ENCODE results near the gene BRD1.
A peak's percentile ranks its signal among the peaks of the same experiment; 100 is the strongest.

BRD1 gene

GRCh38 chr22:49847751-49848689 is 20.3 kb upstream of the BRD1 start:
- Mint-ChIP-seq H3K4me1 (peaks cover 14% of the 10 kb centered on the region), H3K27ac (no peak overlapping the region), H3K27me3 (peaks cover 67% of the 10 kb centered on the region), H3K9me3 (no peaks in the 10 kb centered on the region), H3K36me3 (no peaks in the 10 kb centered on the region), H3K4me3 (peak overlapping the region; percentile 47)
- no peak for ATAC-seq

DNA sequence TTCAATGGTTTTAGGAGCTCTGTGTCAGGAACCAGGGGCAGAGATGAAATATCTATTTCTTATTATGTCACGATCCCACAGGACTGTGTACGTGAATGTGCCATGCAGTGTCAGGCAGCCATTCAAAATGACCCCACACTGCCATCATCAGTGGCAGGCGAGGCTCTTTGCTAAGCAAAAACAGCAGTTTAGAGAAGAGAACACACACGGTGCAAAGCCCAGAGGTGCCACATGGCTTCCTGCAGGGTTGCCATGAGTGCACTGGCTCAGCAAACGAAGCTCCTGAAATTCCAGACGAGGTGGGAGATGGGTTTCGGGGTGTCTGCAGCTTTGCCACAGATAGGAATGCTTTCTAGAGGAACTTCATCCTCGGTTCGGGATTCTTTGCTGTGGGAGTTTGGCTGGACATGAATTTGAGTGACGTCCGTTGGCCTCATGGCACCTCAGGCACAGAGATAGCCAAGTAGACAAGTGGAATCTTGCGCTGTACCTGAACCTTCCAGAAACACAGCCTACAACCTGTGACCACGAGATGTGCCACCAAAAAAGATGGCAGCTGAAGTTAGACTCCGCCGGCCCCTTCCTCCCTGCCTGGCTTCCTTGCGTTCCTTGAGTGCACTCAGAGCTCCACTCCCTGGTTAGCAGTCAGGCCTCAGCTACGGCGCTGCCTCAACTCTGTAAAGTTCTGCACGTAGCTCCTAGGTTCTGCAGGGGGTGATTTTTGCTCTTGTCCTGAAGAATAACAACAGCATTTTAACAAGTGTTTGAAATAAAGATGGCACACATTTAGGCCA is 18.2 kb upstream of the BRD1 start:
- Mint-ChIP-seq H3K27ac (no peak overlapping the region), H3K4me1 (peaks cover 8% of the 10 kb centered on the region), H3K27me3 (peaks cover 55% of the 10 kb centered on the region), H3K36me3 (no peaks in the 10 kb centered on the region), H3K4me3 (no peak overlapping the region), H3K9me3 (no peaks in the 10 kb centered on the region)
- no peak for ATAC-seq

DNA sequence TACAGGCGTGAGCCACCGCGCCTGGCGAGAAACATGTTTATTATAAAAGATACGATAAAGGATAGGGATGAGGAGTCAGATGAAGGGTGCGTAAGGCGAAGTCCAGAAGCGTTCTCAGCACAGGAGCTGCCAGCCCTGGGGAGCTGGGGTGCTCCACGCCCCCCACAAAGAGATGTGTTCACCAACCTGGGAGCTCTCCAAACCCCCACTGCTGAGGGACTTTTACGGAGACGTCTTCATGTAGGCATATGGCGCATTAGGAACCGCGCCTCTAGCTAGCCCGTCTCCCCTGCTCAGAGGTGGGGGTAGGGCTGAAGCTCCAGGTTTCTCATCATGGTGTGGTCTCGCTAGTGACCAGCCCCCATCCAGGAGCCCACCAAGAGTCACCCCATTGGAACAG is 17.6 kb upstream of the BRD1 start:
- Mint-ChIP-seq H3K27me3 (peaks cover 48% of the 10 kb centered on the region), H3K4me3 (no peak overlapping the region), H3K27ac (no peak overlapping the region), H3K9me3 (no peaks in the 10 kb centered on the region), H3K36me3 (no peaks in the 10 kb centered on the region), H3K4me1 (peaks cover 7% of the 10 kb centered on the region)
- ATAC-seq, result no peak

GRCh38 chr22:49838771-49839717 is 11.4 kb upstream of the BRD1 start:
- ATAC-seq, result peak; percentile 91
- Mint-ChIP-seq H3K27me3 (peaks cover 12% of the 10 kb centered on the region), H3K9me3 (no peaks in the 10 kb centered on the region), H3K4me1 (peaks cover 12% of the 10 kb centered on the region), H3K36me3 (no peaks in the 10 kb centered on the region), H3K4me3 (peak overlapping the region; percentile 72), H3K27ac (peak overlapping the region; percentile 76)

GRCh38 chr22:49833340-49834007 is 5.8 kb upstream of the BRD1 start:
- H3K36me3 Mint-ChIP-seq, result no peaks in the 10 kb centered on the region
- peaks cover 17% of the 10 kb centered on the region for H3K4me1 Mint-ChIP-seq
- no peaks in the 10 kb centered on the region for H3K9me3 Mint-ChIP-seq
- H3K27ac Mint-ChIP-seq, result no peak overlapping the region
- peaks cover 12% of the 10 kb centered on the region for H3K27me3 Mint-ChIP-seq
- no peak for ATAC-seq
- no peak overlapping the region for H3K4me3 Mint-ChIP-seq

DNA sequence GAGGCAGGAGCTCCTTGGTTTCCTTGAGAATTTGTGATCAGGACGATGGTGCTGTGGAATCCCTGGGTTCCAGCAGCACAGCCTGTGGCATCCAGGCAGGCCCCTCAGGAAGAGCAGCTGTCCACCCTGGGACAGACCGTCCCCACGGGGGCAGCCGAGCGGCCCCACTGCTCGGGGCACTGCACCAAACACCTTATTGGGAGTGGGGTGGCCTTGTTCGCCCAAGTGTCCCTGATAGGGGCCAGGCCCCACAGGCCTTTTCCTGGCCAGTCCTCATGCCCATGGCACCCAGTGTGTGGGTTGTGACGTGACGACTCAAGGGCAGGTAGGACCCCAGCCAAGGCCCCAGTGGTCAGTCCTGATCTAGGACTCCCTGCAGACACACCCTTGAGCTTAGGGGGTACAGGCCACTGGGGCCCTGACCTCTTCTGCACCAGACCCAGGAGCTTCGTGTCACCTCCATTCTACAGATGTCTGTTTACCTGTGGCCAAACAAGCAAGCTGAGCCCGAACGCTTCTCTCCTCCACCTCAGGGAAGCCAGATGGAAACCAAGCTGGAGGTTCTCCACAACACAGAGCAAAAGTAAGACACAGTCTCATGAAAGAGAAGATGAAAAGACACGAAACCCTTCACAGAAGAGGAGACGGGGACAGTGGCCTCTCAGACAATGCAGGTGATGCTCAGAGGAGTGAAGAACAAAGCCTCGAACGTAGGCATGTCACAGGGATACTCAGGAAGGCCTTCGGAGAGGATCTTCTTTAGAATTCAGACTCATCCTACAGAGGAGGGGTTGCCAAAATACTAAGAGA is 1.6 kb upstream of the BRD1 start:
- Mint-ChIP-seq H3K9me3 (no peaks in the 10 kb centered on the region), H3K4me3 (peak overlapping the region; percentile 34), H3K36me3 (peaks cover 6% of the 10 kb centered on the region), H3K27ac (peak overlapping the region; percentile 84), H3K4me1 (peaks cover 41% of the 10 kb centered on the region), H3K27me3 (no peaks in the 10 kb centered on the region)
- ATAC-seq, result no peak

- peaks cover 48% of the 10 kb centered on the region for H3K4me1 Mint-ChIP-seq
- H3K4me3 Mint-ChIP-seq, result peak overlapping the region; percentile 17
- no peaks in the 10 kb centered on the region for H3K9me3 Mint-ChIP-seq
- ATAC-seq, result peak; percentile 1
- H3K27me3 Mint-ChIP-seq, result no peaks in the 10 kb centered on the region
- H3K27ac Mint-ChIP-seq, result peak overlapping the region; percentile 84
- peaks cover 13% of the 10 kb centered on the region for H3K36me3 Mint-ChIP-seq
These were observed 909 bp upstream of the BRD1 start for GRCh38 chr22:49828599-49828965.

GRCh38 chr22:49827271-49827852 is 311 bp downstream of the BRD1 start:
- no peaks in the 10 kb centered on the region for H3K27me3 Mint-ChIP-seq
- peak; percentile 49 for ATAC-seq
- peak overlapping the region; percentile 63 for H3K4me3 Mint-ChIP-seq
- peaks cover 49% of the 10 kb centered on the region for H3K4me1 Mint-ChIP-seq
- peaks cover 25% of the 10 kb centered on the region for H3K36me3 Mint-ChIP-seq
- peak overlapping the region; percentile 84 for H3K27ac Mint-ChIP-seq
- H3K9me3 Mint-ChIP-seq, result no peaks in the 10 kb centered on the region

GRCh38 chr22:49826603-49827270 is 936 bp downstream of the BRD1 start:
- H3K9me3 Mint-ChIP-seq, result no peaks in the 10 kb centered on the region
- peaks cover 55% of the 10 kb centered on the region for H3K4me1 Mint-ChIP-seq
- H3K4me3 Mint-ChIP-seq, result peak overlapping the region; percentile 86
- peaks cover 31% of the 10 kb centered on the region for H3K36me3 Mint-ChIP-seq
- H3K27me3 Mint-ChIP-seq, result no peaks in the 10 kb centered on the region
- ATAC-seq, result peak; percentile 42
- H3K27ac Mint-ChIP-seq, result peak overlapping the region; percentile 83

DNA sequence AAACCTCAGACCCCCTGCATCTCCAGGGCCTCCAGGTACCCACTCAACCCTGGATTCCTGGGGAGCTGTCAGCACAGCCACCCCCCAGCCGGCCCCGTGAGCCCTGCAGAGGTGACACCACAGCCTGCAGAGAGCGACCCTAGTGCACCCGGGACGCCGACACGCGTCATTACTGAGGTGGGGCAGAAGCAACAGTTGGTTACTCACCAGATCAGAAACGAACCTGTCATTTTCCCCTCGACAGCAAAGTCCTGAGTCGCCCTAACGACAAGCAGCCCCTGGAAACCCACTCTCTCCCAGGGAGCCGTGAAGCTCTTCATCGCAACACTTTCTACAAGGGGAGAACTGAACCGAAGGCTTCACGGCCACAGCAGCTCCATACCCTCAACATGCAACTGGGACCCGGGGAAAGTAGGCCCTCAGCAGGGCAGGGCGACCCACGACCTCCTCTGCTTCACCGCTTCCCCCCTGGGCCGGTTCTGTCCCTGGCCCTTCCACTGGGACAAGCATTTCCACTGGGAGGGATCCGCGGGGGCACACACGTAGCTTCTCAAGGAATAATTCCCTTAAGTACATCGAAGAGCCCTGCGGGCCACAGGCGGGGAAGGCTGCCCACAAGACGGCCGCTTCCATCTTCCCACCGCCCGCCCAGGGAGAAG is 1.6 kb downstream of the BRD1 start:
- Mint-ChIP-seq H3K27me3 (no peaks in the 10 kb centered on the region), H3K9me3 (no peaks in the 10 kb centered on the region), H3K4me1 (peaks cover 62% of the 10 kb centered on the region), H3K27ac (peak overlapping the region; percentile 83), H3K36me3 (peaks cover 37% of the 10 kb centered on the region), H3K4me3 (peak overlapping the region; percentile 86)
- no peak for ATAC-seq

DNA sequence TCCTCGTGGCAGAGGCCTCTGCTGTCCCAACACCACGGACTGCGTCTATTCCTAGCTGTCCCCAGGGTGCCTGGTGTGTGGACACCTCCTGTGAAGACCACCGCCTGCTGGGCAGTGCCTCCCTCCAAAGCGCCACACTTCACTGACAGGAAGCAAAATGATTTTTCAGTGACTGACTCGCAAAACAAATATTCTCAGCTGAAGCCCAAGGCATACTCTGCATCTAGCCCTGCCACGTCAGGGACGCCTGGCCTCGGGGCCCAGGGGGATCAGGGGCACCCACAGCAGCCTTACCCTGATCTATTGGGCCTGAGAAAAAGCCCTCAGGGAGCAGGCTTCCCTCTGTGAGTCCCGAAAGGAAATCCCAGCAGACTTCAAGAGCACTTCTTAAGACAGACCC is 2.2 kb downstream of the BRD1 start:
- no peaks in the 10 kb centered on the region for H3K9me3 Mint-ChIP-seq
- ATAC-seq, result no peak
- H3K27ac Mint-ChIP-seq, result peak overlapping the region; percentile 83
- H3K4me1 Mint-ChIP-seq, result peaks cover 68% of the 10 kb centered on the region
- peaks cover 44% of the 10 kb centered on the region for H3K36me3 Mint-ChIP-seq
- H3K27me3 Mint-ChIP-seq, result no peaks in the 10 kb centered on the region
- H3K4me3 Mint-ChIP-seq, result peak overlapping the region; percentile 86

DNA sequence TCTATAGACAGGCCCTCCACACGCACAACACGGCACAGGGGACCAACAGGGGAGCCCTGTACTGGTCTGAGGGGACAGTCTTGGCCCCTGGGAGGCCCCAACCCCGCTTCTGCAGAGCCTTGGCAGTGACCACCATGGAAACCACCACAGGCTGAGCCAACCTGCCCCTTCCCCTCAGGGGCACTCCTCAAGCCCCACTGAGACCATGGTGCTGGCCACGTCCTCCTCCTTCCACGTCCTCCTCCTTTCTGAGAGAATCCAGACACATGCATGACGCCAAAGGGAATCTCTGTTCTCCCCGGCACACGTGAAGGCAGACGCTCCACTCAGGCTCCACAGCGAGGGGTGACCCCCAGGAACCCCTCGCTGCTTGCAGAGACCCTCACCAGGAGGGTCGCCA is 2.7 kb downstream of the BRD1 start:
- H3K27ac Mint-ChIP-seq, result no peak overlapping the region
- peaks cover 68% of the 10 kb centered on the region for H3K4me1 Mint-ChIP-seq

More for the DNA sequence above, 2.7 kb downstream of the BRD1 start:
- H3K4me3 Mint-ChIP-seq, result peak overlapping the region; percentile 86
- no peaks in the 10 kb centered on the region for H3K27me3 Mint-ChIP-seq
- peaks cover 47% of the 10 kb centered on the region for H3K36me3 Mint-ChIP-seq
- no peaks in the 10 kb centered on the region for H3K9me3 Mint-ChIP-seq
- ATAC-seq, result no peak

All from stimulated activated memory B cell treated with anti-CD40 and anti-IgM and Interleukin-4, amounts not matched to agents 10 μg/mL and 1 μg/mL and 100 μg/mL, for 72 hours (primary cell).